IPS-20b (cell line): ENCODE measurements around the gene MESD.

Source experiments
- H3K27ac ChIP-seq: one replicate; pipeline ENCODE4 v1.5.1; 2013; ENCODE audit warnings: low read length
- H3K27me3 ChIP-seq: 2 replicates; pipeline ENCODE4 v1.6.1; 2013; ENCODE audit warnings: mild to moderate bottlenecking, low read length, inconsistent platforms; ENCODE audit not compliant: insufficient read depth
- H3K36me3 ChIP-seq: 2 replicates; pipeline ENCODE4 v1.6.1; 2013; ENCODE audit warnings: low read depth, mild to moderate bottlenecking, inconsistent platforms, low read length, moderate library complexity; ENCODE audit not compliant: insufficient read depth
- H3K4me1 ChIP-seq: 2 replicates; pipeline ENCODE4 v1.6.1; 2013; ENCODE audit warnings: mild to moderate bottlenecking, control low read depth, inconsistent platforms, low read length, moderate library complexity; ENCODE audit not compliant: insufficient read depth
- H3K4me3 ChIP-seq: 2 replicates; pipeline ENCODE4 v1.5.1; 2013; ENCODE audit warnings: mild to moderate bottlenecking, low read length, inconsistent platforms
- H3K9ac ChIP-seq: 2 replicates; pipeline ENCODE4 v1.6.1; 2013; ENCODE audit warnings: low read depth, mild to moderate bottlenecking, inconsistent platforms, low read length, moderate library complexity
- H3K9me3 ChIP-seq: 2 replicates; pipeline ENCODE4 v1.6.1; 2013; ENCODE audit warnings: mild to moderate bottlenecking, low read depth, low read length, inconsistent platforms; ENCODE audit not compliant: insufficient read depth

MESD gene

GRCh38 chr15:81012588-81012987 lies 23.0 kb upstream of the MESD start:
- H3K9ac ChIP-seq, result no peak overlapping the region
- H3K4me3 ChIP-seq, result no peak overlapping the region
- H3K27me3 ChIP-seq, result no peaks in the 10 kb centered on the region
- no peaks in the 10 kb centered on the region for H3K9me3 ChIP-seq
- no peaks in the 10 kb centered on the region for H3K36me3 ChIP-seq
- H3K4me1 ChIP-seq, result no peaks in the 10 kb centered on the region
- no peak overlapping the region for H3K27ac ChIP-seq

GRCh38 chr15:81011593-81011992 lies 22.0 kb upstream of the MESD start:
- H3K4me3 ChIP-seq, result no peak overlapping the region
- H3K27me3 ChIP-seq, result no peaks in the 10 kb centered on the region
- no peaks in the 10 kb centered on the region for H3K36me3 ChIP-seq
- no peaks in the 10 kb centered on the region for H3K4me1 ChIP-seq
- no peak overlapping the region for H3K27ac ChIP-seq
- no peak overlapping the region for H3K9ac ChIP-seq
- no peaks in the 10 kb centered on the region for H3K9me3 ChIP-seq

GRCh38 chr15:81010086-81010485 lies 20.5 kb upstream of the MESD start:
- Histone ChIP-seq H3K4me1 (no peaks in the 10 kb centered on the region), H3K36me3 (no peaks in the 10 kb centered on the region), H3K27me3 (no peaks in the 10 kb centered on the region), H3K27ac (no peak overlapping the region), H3K9me3 (no peaks in the 10 kb centered on the region), H3K9ac (no peak overlapping the region), H3K4me3 (no peak overlapping the region)

- H3K36me3 ChIP-seq, result 0 out of 2 replicates have a peak, but pooled peaks cover 6% of the 10 kb centered on the region
- H3K9ac ChIP-seq, result no peak overlapping the region
- no peaks in the 10 kb centered on the region for H3K9me3 ChIP-seq
- no peaks in the 10 kb centered on the region for H3K4me1 ChIP-seq
- no peaks in the 10 kb centered on the region for H3K27me3 ChIP-seq
- no peak overlapping the region for H3K27ac ChIP-seq
- H3K4me3 ChIP-seq, result no peak overlapping the region
Measured at GRCh38 chr15:81008312-81008711, 18.7 kb upstream of the MESD start.

- Histone ChIP-seq H3K4me3 (no peak overlapping the region), H3K4me1 (no peaks in the 10 kb centered on the region), H3K27me3 (peaks cover 7% of the 10 kb centered on the region), H3K9ac (no peak overlapping the region), H3K27ac (no peak overlapping the region), H3K9me3 (no peaks in the 10 kb centered on the region), H3K36me3 (0 out of 2 replicates have a peak, but pooled peaks cover 6% of the 10 kb centered on the region)
Measured at GRCh38 chr15:81007428-81008064, 17.9 kb upstream of the MESD start.

- Histone ChIP-seq H3K27me3 (peaks cover 14% of the 10 kb centered on the region), H3K9ac (no peak overlapping the region), H3K27ac (no peak overlapping the region), H3K9me3 (no peaks in the 10 kb centered on the region), H3K4me1 (no peaks in the 10 kb centered on the region), H3K36me3 (0 out of 2 replicates have a peak, but pooled peaks cover 6% of the 10 kb centered on the region), H3K4me3 (no peak overlapping the region)
Measured at GRCh38 chr15:81006124-81006523, 16.5 kb upstream of the MESD start.

- Histone ChIP-seq H3K27ac (no peak overlapping the region), H3K36me3 (0 out of 2 replicates have a peak, but pooled peaks cover 6% of the 10 kb centered on the region), H3K9ac (no peak overlapping the region), H3K9me3 (no peaks in the 10 kb centered on the region), H3K27me3 (peaks cover 27% of the 10 kb centered on the region), H3K4me3 (no peak overlapping the region), H3K4me1 (peaks cover 6% of the 10 kb centered on the region; the same call in 1 of the 2 replicates)
Measured at GRCh38 chr15:81003097-81003350, 13.4 kb upstream of the MESD start.

- Histone ChIP-seq H3K4me3 (peak overlapping the region; percentile 68; the same call in 1 of the 2 replicates), H3K27ac (no peak overlapping the region), H3K27me3 (peaks cover 27% of the 10 kb centered on the region), H3K9me3 (no peaks in the 10 kb centered on the region), H3K36me3 (0 out of 2 replicates have a peak, but pooled peaks cover 6% of the 10 kb centered on the region), H3K4me1 (peaks cover 6% of the 10 kb centered on the region; the same call in 1 of the 2 replicates), H3K9ac (peak overlapping the region; percentile 24; the same call in 1 of the 2 replicates)
Measured at GRCh38 chr15:81002331-81003096, 12.9 kb upstream of the MESD start.

GRCh38 chr15:81002009-81002330 lies 12.4 kb upstream of the MESD start:
- no peak overlapping the region for H3K27ac ChIP-seq

GRCh38 chr15:81001152-81002008 lies 11.8 kb upstream of the MESD start:
- Histone ChIP-seq H3K9ac (peak overlapping the region; percentile 71; the same call in 1 of the 2 replicates), H3K27ac (no peak overlapping the region), H3K4me3 (peak overlapping the region; percentile 68), H3K9me3 (no peaks in the 10 kb centered on the region), H3K36me3 (0 out of 2 replicates have a peak, but pooled peaks cover 6% of the 10 kb centered on the region), H3K27me3 (peaks cover 27% of the 10 kb centered on the region), H3K4me1 (peaks cover 6% of the 10 kb centered on the region; the same call in 1 of the 2 replicates)

More at GRCh38 chr15:81002009-81002330, 12.4 kb upstream of the MESD start:
- H3K4me3 ChIP-seq, result peak overlapping the region; percentile 68; the same call in 1 of the 2 replicates
- H3K36me3 ChIP-seq, result 0 out of 2 replicates have a peak, but pooled peaks cover 6% of the 10 kb centered on the region
- peaks cover 27% of the 10 kb centered on the region for H3K27me3 ChIP-seq
- no peaks in the 10 kb centered on the region for H3K9me3 ChIP-seq
- peak overlapping the region; percentile 24; the same call in 1 of the 2 replicates for H3K9ac ChIP-seq
- peaks cover 6% of the 10 kb centered on the region; the same call in 1 of the 2 replicates for H3K4me1 ChIP-seq

- no peak within 1 kb of the TSS for H3K27ac ChIP-seq
Measured at GRCh38 chr15:81000624-81001151, 11.1 kb upstream of the MESD start, which contains the start of gene TLNRD1. Gene TLNRD1, plus strand, starts transcription at chr15:81000923. Its CDS starts 1,349 bp downstream, at chr15:81002272.

More at GRCh38 chr15:81000624-81001151, 11.1 kb upstream of the MESD start, which contains the start of gene TLNRD1:
- Histone ChIP-seq H3K9me3 (no peaks in the 10 kb centered on the region), H3K36me3 (0 out of 2 replicates have a peak, but pooled peaks cover 6% of the 10 kb centered on the region), H3K4me3 (peak within 1 kb of the TSS; percentile 68), H3K27me3 (peaks cover 27% of the 10 kb centered on the region), H3K4me1 (peaks cover 6% of the 10 kb centered on the region; the same call in 1 of the 2 replicates), H3K9ac (peak within 1 kb of the TSS; percentile 71; the same call in 1 of the 2 replicates)
